GM23338 (cell line): ENCODE measurements around the gene GATAD2B. TPM values are rescaled to one million over a fixed set of nuclear protein-coding genes. Genes with fewer than 3 reads are reported as not detected.

ENCODE experiments used
- ATAC-seq: fragments of 200-7000 bp; cut with Tn5 transposase; 3 replicates; pipeline ENCODE4 v1.9.1; 2020
- DNase-seq: peaks from one replicate; pipeline ENCODE4 v3.0.0-alpha.2; 2015; ENCODE audit warnings: low spot score
- H2AFZ ChIP-seq: fragments of 200-600 bp; sonication (generic); 2 replicates; pipeline ENCODE4 v1.8.0; 2016; ENCODE audit warnings: antibody characterized with exemption, mild to moderate bottlenecking, moderate library complexity
- H3F3A ChIP-seq: fragments of 200-600 bp; sonication (generic); replicated peaks from 2 replicates; pipeline ENCODE4 v1.8.0; 2017; ENCODE audit warnings: antibody characterized with exemption, mixed run types, low read depth
- H3K27ac ChIP-seq: fragments of 200-600 bp; sonication (generic); 2 replicates; pipeline ENCODE4 v1.6.1; 2016; ENCODE audit warnings: low read depth
- H3K27me3 ChIP-seq: fragments of 200-600 bp; sonication (generic); 2 replicates; pipeline ENCODE4 v1.8.0; 2016; ENCODE audit warnings: mild to moderate bottlenecking, mixed run types, moderate library complexity; ENCODE audit not compliant: insufficient read depth
- H3K36me3 ChIP-seq: fragments of 200-600 bp; sonication (generic); 2 replicates; pipeline ENCODE4 v1.8.0; 2016; ENCODE audit warnings: mild to moderate bottlenecking; ENCODE audit not compliant: insufficient read depth
- H3K4me1 ChIP-seq: fragments of 200-600 bp; sonication (generic); 2 replicates; pipeline ENCODE4 v1.8.0; 2016; ENCODE audit warnings: mild to moderate bottlenecking, moderate library complexity; ENCODE audit not compliant: insufficient read depth
- H3K4me2 ChIP-seq: fragments of 200-600 bp; sonication (generic); 2 replicates; pipeline ENCODE4 v1.7.1; 2017; ENCODE audit warnings: mixed run types
- H3K4me3 ChIP-seq: fragments of 200-600 bp; sonication (generic); 2 replicates; pipeline ENCODE4 v1.6.1; 2016; ENCODE audit warnings: mixed run types
- H3K79me2 ChIP-seq: fragments of 200-600 bp; sonication (generic); replicated peaks from 2 replicates; pipeline ENCODE4 v1.8.0; 2017; ENCODE audit warnings: mild to moderate bottlenecking; ENCODE audit not compliant: insufficient read depth
- H3K9me2 ChIP-seq: fragments of 200-600 bp; sonication (generic); 2 replicates; pipeline ENCODE4 v1.8.0; 2017; ENCODE audit not compliant: insufficient read depth
- H4K20me1 ChIP-seq: fragments of 200-600 bp; sonication (generic); replicated peaks from 2 replicates; pipeline ENCODE4 v1.8.0; 2017; ENCODE audit warnings: mild to moderate bottlenecking; ENCODE audit not compliant: insufficient read depth
- H3K27ac Mint-ChIP-seq: 2 replicates; pipeline ENCODE4 v1.8.0; 2020; ENCODE audit warnings: inconsistent platforms, mild to moderate bottlenecking, moderate library complexity, mixed read lengths
- H3K27me3 Mint-ChIP-seq: 3 replicates; pipeline ENCODE4 v1.8.0; 2022; ENCODE audit warnings: low read depth, mild to moderate bottlenecking, moderate library complexity, mixed read lengths, inconsistent platforms; ENCODE audit not compliant: insufficient read depth, poor library complexity
- H3K36me3 Mint-ChIP-seq: 3 replicates; pipeline ENCODE4 v1.8.0; 2021; ENCODE audit warnings: low read depth, mild to moderate bottlenecking, inconsistent platforms, moderate library complexity, mixed read lengths
- H3K4me1 Mint-ChIP-seq: 3 replicates; pipeline ENCODE4 v1.8.0; 2020; ENCODE audit warnings: mild to moderate bottlenecking, inconsistent platforms, mixed read lengths
- H3K4me3 Mint-ChIP-seq: 3 replicates; pipeline ENCODE4 v1.8.0; 2021; ENCODE audit warnings: moderate library complexity, mild to moderate bottlenecking, inconsistent platforms, mixed read lengths
- H3K9me3 Mint-ChIP-seq: 3 replicates; pipeline ENCODE4 v1.8.0; 2020; ENCODE audit warnings: moderate library complexity, mild to moderate bottlenecking, inconsistent platforms, mixed read lengths
- CREB1 ChIP-seq: fragments of 250-450 bp; sonication (Bioruptor Pico); IDR thresholded peaks from 2 replicates; pipeline ENCODE4 v1.5.0; 2020; ENCODE audit warnings: low read depth, mild to moderate bottlenecking, moderate library complexity
- EZH2phosphoT487 ChIP-seq: fragments of 200-600 bp; sonication (generic); IDR thresholded peaks from one replicate; pipeline ENCODE4 v1.8.1; 2018; ENCODE audit warnings: antibody characterized with exemption; ENCODE audit not compliant: unreplicated experiment
- JUNB ChIP-seq: IDR thresholded peaks from one replicate; pipeline ENCODE4 v1.6.1; 2016; ENCODE audit warnings: antibody characterized with exemption; ENCODE audit not compliant: unreplicated experiment
- NANOG ChIP-seq: IDR thresholded peaks from 2 replicates; pipeline ENCODE4 v1.6.1; 2016; ENCODE audit warnings: antibody characterized with exemption, borderline replicate concordance
- POLR2AphosphoS5 ChIP-seq: IDR thresholded peaks from 2 replicates; pipeline ENCODE4 v1.6.1; 2016; ENCODE audit warnings: antibody characterized with exemption, low read depth
- STAT1 ChIP-seq: IDR thresholded peaks from one replicate; pipeline ENCODE4 v1.6.1; 2016; ENCODE audit warnings: antibody characterized with exemption; ENCODE audit not compliant: unreplicated experiment
- ZNF114 ChIP-seq: fragments of 250-450 bp; sonication (Bioruptor Pico); IDR thresholded peaks from 2 replicates; pipeline ENCODE4 v1.5.0; 2020; ENCODE audit warnings: mild to moderate bottlenecking, moderate library complexity
- ZNF331 ChIP-seq: fragments of 250-450 bp; sonication (Bioruptor Pico); IDR thresholded peaks from 2 replicates; pipeline ENCODE4 v1.5.0; 2020; ENCODE audit warnings: low read depth, mild to moderate bottlenecking, moderate library complexity
- polyA plus RNA-seq: library from polyadenylated mRNA; unstranded; fragments of >200 nt; fragmentation: Nextera tagmentation; extraction: Ambion mirVana; gene quantifications from 2 replicates; pipeline ENCODE4 v1.2.1, GENCODE V29; 2016
- total RNA-seq: library from RNA; depleted of rRNA; stranded (reverse); fragments of >200 nt; shearing (Covaris generic); gene quantifications from 2 replicates; pipeline ENCODE4 v1.2.3, GENCODE V29; 2014
- TF ChIP-seq, protein P1 (sequence below): fragments of 250-450 bp; sonication (Bioruptor Pico); IDR thresholded peaks from 2 replicates; pipeline ENCODE4 v1.5.0; 2020; ENCODE audit warnings: mild to moderate bottlenecking, moderate library complexity
- TF ChIP-seq, protein P2 (sequence below), 2 experiments: fragments of 200-600 bp in 1 of 2; sonication (generic) in 1 of 2; conservative IDR thresholded peaks; 2 replicates each; pipeline versions ENCODE4 v1.5.1 to v1.6.1; 2016 to 2017; ENCODE audit warnings: antibody characterized with exemption in 2 of 2, low read depth in 2 of 2, mild to moderate bottlenecking in 2 of 2, moderate library complexity in 1 of 2
- TF ChIP-seq, protein P3 (sequence below): IDR thresholded peaks from 2 replicates; pipeline ENCODE4 v1.6.1; 2016; ENCODE audit warnings: antibody characterized with exemption
- TF ChIP-seq, protein P4 (sequence below): IDR thresholded peaks from one replicate; pipeline ENCODE4 v1.6.1; 2018; ENCODE audit warnings: antibody characterized with exemption; ENCODE audit not compliant: unreplicated experiment

Gene GATAD2B
- total and polyA plus RNA-seq, 2 experiments from 2014 or later = 5.2 to 17.8 TPM

DNA sequence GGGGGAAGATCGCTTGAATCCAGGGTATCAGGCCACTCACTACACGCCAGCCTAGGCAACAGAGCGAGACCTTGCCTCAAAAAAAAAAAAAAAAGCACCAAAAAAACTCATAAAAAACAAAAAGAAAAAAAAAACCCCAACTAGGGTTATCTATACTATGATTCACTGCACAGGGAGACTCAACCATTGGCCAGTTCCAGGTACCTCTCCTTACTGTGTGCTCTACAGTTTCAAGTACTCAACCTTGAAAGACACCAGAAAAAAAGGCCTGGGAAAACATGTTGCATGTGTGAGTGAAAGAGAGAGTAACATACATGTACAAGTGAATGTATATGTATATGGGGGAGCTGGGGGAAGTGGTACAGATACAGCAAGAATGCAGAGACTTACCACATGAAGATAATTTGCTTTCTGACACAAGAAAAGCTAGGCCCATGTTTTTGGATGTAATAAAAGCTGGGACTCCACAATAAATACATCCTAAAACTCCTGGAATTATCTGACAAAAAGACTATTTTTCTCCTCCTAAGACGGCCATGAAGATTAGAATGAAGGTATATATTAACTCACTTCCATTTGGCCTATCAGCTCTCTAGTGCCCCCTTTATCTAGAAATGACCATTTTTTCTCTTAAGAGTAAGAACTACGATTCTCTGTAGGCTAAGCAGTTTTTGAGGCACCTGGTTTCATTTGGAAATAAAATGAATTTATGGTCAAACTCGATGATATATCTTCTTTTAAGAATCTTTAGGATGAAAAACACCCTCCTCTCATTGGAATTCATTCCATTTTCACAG, 95.4 kb downstream of the GATAD2B start (continued):
- TF ChIP-seq, protein P1, sequence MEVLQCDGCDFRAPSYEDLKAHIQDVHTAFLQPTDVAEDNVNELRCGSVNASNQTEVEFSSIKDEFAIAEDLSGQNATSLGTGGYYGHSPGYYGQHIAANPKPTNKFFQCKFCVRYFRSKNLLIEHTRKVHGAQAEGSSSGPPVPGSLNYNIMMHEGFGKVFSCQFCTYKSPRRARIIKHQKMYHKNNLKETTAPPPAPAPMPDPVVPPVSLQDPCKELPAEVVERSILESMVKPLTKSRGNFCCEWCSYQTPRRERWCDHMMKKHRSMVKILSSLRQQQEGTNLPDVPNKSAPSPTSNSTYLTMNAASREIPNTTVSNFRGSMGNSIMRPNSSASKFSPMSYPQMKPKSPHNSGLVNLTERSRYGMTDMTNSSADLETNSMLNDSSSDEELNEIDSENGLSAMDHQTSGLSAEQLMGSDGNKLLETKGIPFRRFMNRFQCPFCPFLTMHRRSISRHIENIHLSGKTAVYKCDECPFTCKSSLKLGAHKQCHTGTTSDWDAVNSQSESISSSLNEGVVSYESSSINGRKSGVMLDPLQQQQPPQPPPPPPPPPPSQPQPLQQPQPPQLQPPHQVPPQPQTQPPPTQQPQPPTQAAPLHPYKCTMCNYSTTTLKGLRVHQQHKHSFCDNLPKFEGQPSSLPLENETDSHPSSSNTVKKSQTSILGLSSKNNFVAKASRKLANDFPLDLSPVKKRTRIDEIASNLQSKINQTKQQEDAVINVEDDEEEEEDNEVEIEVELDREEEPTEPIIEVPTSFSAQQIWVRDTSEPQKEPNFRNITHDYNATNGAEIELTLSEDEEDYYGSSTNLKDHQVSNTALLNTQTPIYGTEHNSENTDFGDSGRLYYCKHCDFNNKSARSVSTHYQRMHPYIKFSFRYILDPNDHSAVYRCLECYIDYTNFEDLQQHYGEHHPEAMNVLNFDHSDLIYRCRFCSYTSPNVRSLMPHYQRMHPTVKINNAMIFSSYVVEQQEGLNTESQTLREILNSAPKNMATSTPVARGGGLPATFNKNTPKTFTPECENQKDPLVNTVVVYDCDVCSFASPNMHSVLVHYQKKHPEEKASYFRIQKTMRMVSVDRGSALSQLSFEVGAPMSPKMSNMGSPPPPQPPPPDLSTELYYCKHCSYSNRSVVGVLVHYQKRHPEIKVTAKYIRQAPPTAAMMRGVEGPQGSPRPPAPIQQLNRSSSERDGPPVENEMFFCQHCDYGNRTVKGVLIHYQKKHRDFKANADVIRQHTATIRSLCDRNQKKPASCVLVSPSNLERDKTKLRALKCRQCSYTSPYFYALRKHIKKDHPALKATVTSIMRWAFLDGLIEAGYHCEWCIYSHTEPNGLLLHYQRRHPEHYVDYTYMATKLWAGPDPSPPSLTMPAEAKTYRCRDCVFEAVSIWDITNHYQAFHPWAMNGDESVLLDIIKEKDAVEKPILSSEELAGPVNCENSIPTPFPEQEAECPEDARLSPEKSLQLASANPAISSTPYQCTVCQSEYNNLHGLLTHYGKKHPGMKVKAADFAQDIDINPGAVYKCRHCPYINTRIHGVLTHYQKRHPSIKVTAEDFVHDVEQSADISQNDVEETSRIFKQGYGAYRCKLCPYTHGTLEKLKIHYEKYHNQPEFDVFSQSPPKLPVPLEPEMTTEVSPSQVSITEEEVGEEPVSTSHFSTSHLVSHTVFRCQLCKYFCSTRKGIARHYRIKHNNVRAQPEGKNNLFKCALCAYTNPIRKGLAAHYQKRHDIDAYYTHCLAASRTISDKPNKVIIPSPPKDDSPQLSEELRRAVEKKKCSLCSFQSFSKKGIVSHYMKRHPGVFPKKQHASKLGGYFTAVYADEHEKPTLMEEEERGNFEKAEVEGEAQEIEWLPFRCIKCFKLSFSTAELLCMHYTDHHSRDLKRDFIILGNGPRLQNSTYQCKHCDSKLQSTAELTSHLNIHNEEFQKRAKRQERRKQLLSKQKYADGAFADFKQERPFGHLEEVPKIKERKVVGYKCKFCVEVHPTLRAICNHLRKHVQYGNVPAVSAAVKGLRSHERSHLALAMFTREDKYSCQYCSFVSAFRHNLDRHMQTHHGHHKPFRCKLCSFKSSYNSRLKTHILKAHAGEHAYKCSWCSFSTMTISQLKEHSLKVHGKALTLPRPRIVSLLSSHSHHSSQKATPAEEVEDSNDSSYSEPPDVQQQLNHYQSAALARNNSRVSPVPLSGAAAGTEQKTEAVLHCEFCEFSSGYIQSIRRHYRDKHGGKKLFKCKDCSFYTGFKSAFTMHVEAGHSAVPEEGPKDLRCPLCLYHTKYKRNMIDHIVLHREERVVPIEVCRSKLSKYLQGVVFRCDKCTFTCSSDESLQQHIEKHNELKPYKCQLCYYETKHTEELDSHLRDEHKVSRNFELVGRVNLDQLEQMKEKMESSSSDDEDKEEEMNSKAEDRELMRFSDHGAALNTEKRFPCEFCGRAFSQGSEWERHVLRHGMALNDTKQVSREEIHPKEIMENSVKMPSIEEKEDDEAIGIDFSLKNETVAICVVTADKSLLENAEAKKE (CRISPR knock-in tag) = no peak

DNA sequence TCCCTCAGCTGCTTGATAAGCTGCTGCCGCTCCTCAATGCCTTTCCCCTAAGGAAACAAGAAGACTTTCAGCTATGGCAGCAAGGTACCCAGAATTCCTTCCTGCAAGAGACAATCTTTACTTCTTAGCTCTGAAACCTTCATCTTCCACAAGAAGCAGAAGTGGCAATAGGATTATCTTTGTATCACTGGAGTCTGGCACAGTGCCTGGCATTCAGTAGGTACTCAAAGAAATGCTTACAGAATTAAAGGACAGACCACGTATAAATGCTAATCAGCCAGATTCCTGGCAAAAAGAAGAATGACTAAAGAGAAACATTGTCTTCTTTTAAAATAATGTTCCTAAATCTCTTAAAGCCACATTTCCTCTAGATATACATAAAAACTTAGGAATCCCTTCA, 103.9 kb downstream of the GATAD2B start:
- no peak overlapping the region for H3K4me3 Mint-ChIP-seq
- no peaks in the 10 kb centered on the region for H3K79me2 ChIP-seq
- H3K4me2 ChIP-seq = no peak overlapping the region
- no peaks in the 10 kb centered on the region for H3K9me3 Mint-ChIP-seq
- peaks cover 44% of the 10 kb centered on the region for H3K36me3 ChIP-seq
- DNase-seq (no peak), ATAC-seq (no peak)
- peaks cover 9% of the 10 kb centered on the region for H3K27me3 Mint-ChIP-seq
- peaks cover 6% of the 10 kb centered on the region; the same call in 1 of the 2 replicates for H3F3A ChIP-seq
- no peak overlapping the region for H3K27ac Mint-ChIP-seq
- H3K4me3 ChIP-seq = no peak overlapping the region
- no peaks in the 10 kb centered on the region for H3K27me3 ChIP-seq
- H4K20me1 ChIP-seq = peaks cover 18% of the 10 kb centered on the region
- no peaks in the 10 kb centered on the region for H3K4me1 Mint-ChIP-seq
- no peaks in the 10 kb centered on the region for H3K4me1 ChIP-seq
- H2AFZ ChIP-seq = no peak overlapping the region
- H3K36me3 Mint-ChIP-seq = peaks cover 38% of the 10 kb centered on the region
- no peaks in the 10 kb centered on the region for H3K9me2 ChIP-seq
- no peak overlapping the region for H3K27ac ChIP-seq
- TF ChIP-seq, protein P2, sequence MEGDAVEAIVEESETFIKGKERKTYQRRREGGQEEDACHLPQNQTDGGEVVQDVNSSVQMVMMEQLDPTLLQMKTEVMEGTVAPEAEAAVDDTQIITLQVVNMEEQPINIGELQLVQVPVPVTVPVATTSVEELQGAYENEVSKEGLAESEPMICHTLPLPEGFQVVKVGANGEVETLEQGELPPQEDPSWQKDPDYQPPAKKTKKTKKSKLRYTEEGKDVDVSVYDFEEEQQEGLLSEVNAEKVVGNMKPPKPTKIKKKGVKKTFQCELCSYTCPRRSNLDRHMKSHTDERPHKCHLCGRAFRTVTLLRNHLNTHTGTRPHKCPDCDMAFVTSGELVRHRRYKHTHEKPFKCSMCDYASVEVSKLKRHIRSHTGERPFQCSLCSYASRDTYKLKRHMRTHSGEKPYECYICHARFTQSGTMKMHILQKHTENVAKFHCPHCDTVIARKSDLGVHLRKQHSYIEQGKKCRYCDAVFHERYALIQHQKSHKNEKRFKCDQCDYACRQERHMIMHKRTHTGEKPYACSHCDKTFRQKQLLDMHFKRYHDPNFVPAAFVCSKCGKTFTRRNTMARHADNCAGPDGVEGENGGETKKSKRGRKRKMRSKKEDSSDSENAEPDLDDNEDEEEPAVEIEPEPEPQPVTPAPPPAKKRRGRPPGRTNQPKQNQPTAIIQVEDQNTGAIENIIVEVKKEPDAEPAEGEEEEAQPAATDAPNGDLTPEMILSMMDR (conservative IDR thresholded peaks at IDR 0.05; ENCODE audit: low read depth in 2 of 2) = no peak
- TF ChIP-seq NANOG = no peak
- TF ChIP-seq ZNF114 (CRISPR knock-in tag) = no peak
- TF ChIP-seq, protein P3, sequence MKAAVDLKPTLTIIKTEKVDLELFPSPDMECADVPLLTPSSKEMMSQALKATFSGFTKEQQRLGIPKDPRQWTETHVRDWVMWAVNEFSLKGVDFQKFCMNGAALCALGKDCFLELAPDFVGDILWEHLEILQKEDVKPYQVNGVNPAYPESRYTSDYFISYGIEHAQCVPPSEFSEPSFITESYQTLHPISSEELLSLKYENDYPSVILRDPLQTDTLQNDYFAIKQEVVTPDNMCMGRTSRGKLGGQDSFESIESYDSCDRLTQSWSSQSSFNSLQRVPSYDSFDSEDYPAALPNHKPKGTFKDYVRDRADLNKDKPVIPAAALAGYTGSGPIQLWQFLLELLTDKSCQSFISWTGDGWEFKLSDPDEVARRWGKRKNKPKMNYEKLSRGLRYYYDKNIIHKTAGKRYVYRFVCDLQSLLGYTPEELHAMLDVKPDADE = no peak
- TF ChIP-seq CREB1 (CRISPR knock-in tag) = no peak
- no peak for TF ChIP-seq JUNB
- no peak for TF ChIP-seq POLR2AphosphoS5
- no peak for TF ChIP-seq STAT1
- no peak for TF ChIP-seq ZNF331 (CRISPR knock-in tag)
- TF ChIP-seq, protein P4, sequence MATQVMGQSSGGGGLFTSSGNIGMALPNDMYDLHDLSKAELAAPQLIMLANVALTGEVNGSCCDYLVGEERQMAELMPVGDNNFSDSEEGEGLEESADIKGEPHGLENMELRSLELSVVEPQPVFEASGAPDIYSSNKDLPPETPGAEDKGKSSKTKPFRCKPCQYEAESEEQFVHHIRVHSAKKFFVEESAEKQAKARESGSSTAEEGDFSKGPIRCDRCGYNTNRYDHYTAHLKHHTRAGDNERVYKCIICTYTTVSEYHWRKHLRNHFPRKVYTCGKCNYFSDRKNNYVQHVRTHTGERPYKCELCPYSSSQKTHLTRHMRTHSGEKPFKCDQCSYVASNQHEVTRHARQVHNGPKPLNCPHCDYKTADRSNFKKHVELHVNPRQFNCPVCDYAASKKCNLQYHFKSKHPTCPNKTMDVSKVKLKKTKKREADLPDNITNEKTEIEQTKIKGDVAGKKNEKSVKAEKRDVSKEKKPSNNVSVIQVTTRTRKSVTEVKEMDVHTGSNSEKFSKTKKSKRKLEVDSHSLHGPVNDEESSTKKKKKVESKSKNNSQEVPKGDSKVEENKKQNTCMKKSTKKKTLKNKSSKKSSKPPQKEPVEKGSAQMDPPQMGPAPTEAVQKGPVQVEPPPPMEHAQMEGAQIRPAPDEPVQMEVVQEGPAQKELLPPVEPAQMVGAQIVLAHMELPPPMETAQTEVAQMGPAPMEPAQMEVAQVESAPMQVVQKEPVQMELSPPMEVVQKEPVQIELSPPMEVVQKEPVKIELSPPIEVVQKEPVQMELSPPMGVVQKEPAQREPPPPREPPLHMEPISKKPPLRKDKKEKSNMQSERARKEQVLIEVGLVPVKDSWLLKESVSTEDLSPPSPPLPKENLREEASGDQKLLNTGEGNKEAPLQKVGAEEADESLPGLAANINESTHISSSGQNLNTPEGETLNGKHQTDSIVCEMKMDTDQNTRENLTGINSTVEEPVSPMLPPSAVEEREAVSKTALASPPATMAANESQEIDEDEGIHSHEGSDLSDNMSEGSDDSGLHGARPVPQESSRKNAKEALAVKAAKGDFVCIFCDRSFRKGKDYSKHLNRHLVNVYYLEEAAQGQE = no peak
- no peak for TF ChIP-seq EZH2phosphoT487
